ENCODE results near the gene PDE6A. TPM values are rescaled to one million over a fixed set of nuclear protein-coding genes. Genes with fewer than 3 reads are reported as not detected.
A peak's percentile ranks its signal among the peaks of the same experiment; 100 is the strongest.

The PDE6A gene
- total and polyA plus RNA-seq, 9 of the 15 experiments (the other 6 are each of a cell fraction or from before 2014, with no cell fraction given) = 0.01 to 0.04 (median 0.01) TPM; not detected in 6

- TF ChIP-seq TEAD2 (tag; IDR thresholded peaks at IDR 0.05) = no peak
- TF ChIP-seq SMC3 (conservative IDR thresholded peaks at IDR 0.05; ENCODE audit: insufficient read depth, low read depth, low read length) = peak; percentile 82
- TF ChIP-seq NUFIP1 (IDR thresholded peaks at IDR 0.05; ENCODE audit: partially characterized antibody) = no peak
- TF ChIP-seq MAZ (CRISPR knock-in tag; conservative IDR thresholded peaks at IDR 0.05 in 1 of 2, IDR thresholded peaks at IDR 0.05 in 1 of 2) = 0 out of 4 replicates have a peak, but pooled peaks of 1 of the 2 experiments have one; percentile 36
- TF ChIP-seq TFAP4 (CRISPR knock-in tag; IDR thresholded peaks at IDR 0.05; ENCODE audit: borderline replicate concordance) = peak; percentile 70
- no peak; the same call in 1 of the 2 replicates for TF ChIP-seq GABPB1 (CRISPR knock-in tag; IDR thresholded peaks at IDR 0.05)
- TF ChIP-seq NR1H2 (CRISPR knock-in tag; IDR thresholded peaks at IDR 0.05) = no peak
- no peak for TF ChIP-seq PTTG1 (tag; IDR thresholded peaks at IDR 0.05; ENCODE audit: low read depth)
- TF ChIP-seq, protein P1, sequence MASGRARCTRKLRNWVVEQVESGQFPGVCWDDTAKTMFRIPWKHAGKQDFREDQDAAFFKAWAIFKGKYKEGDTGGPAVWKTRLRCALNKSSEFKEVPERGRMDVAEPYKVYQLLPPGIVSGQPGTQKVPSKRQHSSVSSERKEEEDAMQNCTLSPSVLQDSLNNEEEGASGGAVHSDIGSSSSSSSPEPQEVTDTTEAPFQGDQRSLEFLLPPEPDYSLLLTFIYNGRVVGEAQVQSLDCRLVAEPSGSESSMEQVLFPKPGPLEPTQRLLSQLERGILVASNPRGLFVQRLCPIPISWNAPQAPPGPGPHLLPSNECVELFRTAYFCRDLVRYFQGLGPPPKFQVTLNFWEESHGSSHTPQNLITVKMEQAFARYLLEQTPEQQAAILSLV (tag; IDR thresholded peaks at IDR 0.05) = no peak
- TF ChIP-seq ZNF140 (CRISPR knock-in tag; IDR thresholded peaks at IDR 0.05) = no peak
- TF ChIP-seq TAF15 (IDR thresholded peaks at IDR 0.05; ENCODE audit: low read depth, low read length) = no peak
- no peak for TF ChIP-seq XRCC4 (IDR thresholded peaks at IDR 0.05; ENCODE audit: extremely low read depth, insufficient read depth, insufficient read length)
- no peak for TF ChIP-seq SMARCA4 (IDR thresholded peaks at IDR 0.05)
- no peak for TF ChIP-seq HOMEZ (CRISPR knock-in tag; IDR thresholded peaks at IDR 0.05)
- no peak for TF ChIP-seq BRF1 (IDR thresholded peaks at IDR 0.05; ENCODE audit: borderline replicate concordance, extremely low read depth, insufficient read length)
- TF ChIP-seq CBX5 (IDR thresholded peaks at IDR 0.05; ENCODE audit: borderline replicate concordance, low read depth) = no peak
Measured at GRCh38 chr5:149837680-149838269, 106.8 kb downstream of the PDE6A start (continued).
